ENCODE data around the gene GPR180.

- TF ChIP-seq EP300 (IDR thresholded peaks at IDR 0.05) = no peak
- TF ChIP-seq, protein P1, sequence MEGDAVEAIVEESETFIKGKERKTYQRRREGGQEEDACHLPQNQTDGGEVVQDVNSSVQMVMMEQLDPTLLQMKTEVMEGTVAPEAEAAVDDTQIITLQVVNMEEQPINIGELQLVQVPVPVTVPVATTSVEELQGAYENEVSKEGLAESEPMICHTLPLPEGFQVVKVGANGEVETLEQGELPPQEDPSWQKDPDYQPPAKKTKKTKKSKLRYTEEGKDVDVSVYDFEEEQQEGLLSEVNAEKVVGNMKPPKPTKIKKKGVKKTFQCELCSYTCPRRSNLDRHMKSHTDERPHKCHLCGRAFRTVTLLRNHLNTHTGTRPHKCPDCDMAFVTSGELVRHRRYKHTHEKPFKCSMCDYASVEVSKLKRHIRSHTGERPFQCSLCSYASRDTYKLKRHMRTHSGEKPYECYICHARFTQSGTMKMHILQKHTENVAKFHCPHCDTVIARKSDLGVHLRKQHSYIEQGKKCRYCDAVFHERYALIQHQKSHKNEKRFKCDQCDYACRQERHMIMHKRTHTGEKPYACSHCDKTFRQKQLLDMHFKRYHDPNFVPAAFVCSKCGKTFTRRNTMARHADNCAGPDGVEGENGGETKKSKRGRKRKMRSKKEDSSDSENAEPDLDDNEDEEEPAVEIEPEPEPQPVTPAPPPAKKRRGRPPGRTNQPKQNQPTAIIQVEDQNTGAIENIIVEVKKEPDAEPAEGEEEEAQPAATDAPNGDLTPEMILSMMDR (IDR thresholded peaks at IDR 0.05) = no peak
Observed at GRCh38 chr13:94607939-94608338, 6.3 kb downstream of the GPR180 start.
